ENCODE data around the gene MYO7A.

Gene MYO7A

GRCh38 chr11:77147668-77148321, 19.7 kb downstream of the MYO7A start:
- TF ChIP-seq GATA3 (IDR thresholded peaks at IDR 0.05; ENCODE audit: low read depth, low read length) (no peak), GATA2 (IDR thresholded peaks at IDR 0.05; ENCODE audit: low read depth, low read length) (no peak)

- TF ChIP-seq GATA2 (IDR thresholded peaks at IDR 0.05; ENCODE audit: low read depth, low read length) = no peak
- TF ChIP-seq GATA3 (IDR thresholded peaks at IDR 0.05; ENCODE audit: low read depth, low read length) = no peak
These were observed 21.1 kb downstream of the MYO7A start for GRCh38 chr11:77148963-77149715.

- no peak for TF ChIP-seq GATA2 (IDR thresholded peaks at IDR 0.05; ENCODE audit: low read depth, low read length)
- TF ChIP-seq GATA3 (IDR thresholded peaks at IDR 0.05; ENCODE audit: low read depth, low read length) = no peak
These were observed 21.8 kb downstream of the MYO7A start for GRCh38 chr11:77149716-77150392.

- TF ChIP-seq GATA3 (IDR thresholded peaks at IDR 0.05; ENCODE audit: low read depth, low read length) (no peak), GATA2 (IDR thresholded peaks at IDR 0.05; ENCODE audit: low read depth, low read length) (no peak)
These were observed 22.8 kb downstream of the MYO7A start for GRCh38 chr11:77150836-77151235.

- TF ChIP-seq GATA3 (IDR thresholded peaks at IDR 0.05; ENCODE audit: low read depth, low read length) (no peak), GATA2 (IDR thresholded peaks at IDR 0.05; ENCODE audit: low read depth, low read length) (no peak)
These were observed 23.9 kb downstream of the MYO7A start for GRCh38 chr11:77151804-77152509.

- TF ChIP-seq GATA2 (IDR thresholded peaks at IDR 0.05; ENCODE audit: low read depth, low read length) (no peak), GATA3 (IDR thresholded peaks at IDR 0.05; ENCODE audit: low read depth, low read length) (no peak)
These were observed 24.8 kb downstream of the MYO7A start for GRCh38 chr11:77152846-77153245.

GRCh38 chr11:77153276-77154185, 25.5 kb downstream of the MYO7A start:
- TF ChIP-seq GATA3 (IDR thresholded peaks at IDR 0.05; ENCODE audit: low read depth, low read length) = no peak
- TF ChIP-seq GATA2 (IDR thresholded peaks at IDR 0.05; ENCODE audit: low read depth, low read length) = no peak

GRCh38 chr11:77154381-77155081, 26.5 kb downstream of the MYO7A start:
- TF ChIP-seq GATA2 (IDR thresholded peaks at IDR 0.05; ENCODE audit: low read depth, low read length) = no peak
- no peak for TF ChIP-seq GATA3 (IDR thresholded peaks at IDR 0.05; ENCODE audit: low read depth, low read length)

- TF ChIP-seq GATA3 (IDR thresholded peaks at IDR 0.05; ENCODE audit: low read depth, low read length) = no peak
- TF ChIP-seq GATA2 (IDR thresholded peaks at IDR 0.05; ENCODE audit: low read depth, low read length) = no peak
These were observed 27.0 kb downstream of the MYO7A start for GRCh38 chr11:77155082-77155475.

GRCh38 chr11:77155556-77156130, 27.6 kb downstream of the MYO7A start:
- TF ChIP-seq GATA2 (IDR thresholded peaks at IDR 0.05; ENCODE audit: low read depth, low read length) (no peak), GATA3 (IDR thresholded peaks at IDR 0.05; ENCODE audit: low read depth, low read length) (no peak)

GRCh38 chr11:77156396-77157195, 28.6 kb downstream of the MYO7A start:
- TF ChIP-seq GATA3 (IDR thresholded peaks at IDR 0.05; ENCODE audit: low read depth, low read length) = no peak
- no peak for TF ChIP-seq GATA2 (IDR thresholded peaks at IDR 0.05; ENCODE audit: low read depth, low read length)
